Right lobe of liver (tissue), 4 donors: Measurements from ENCODE around the gene TACR1.

Experiments
- POLR2A ChIP-seq: fragments of 450-650 bp; IDR thresholded peaks from one replicate; pipeline ENCODE4 v1.6.1; 2017; ENCODE audit warnings: antibody characterized with exemption, mild to moderate bottlenecking
- TF ChIP-seq, protein P1 (sequence below), 4 donors: fragments of 200-600 bp in 3 of 4; fragments of 450-650 bp in 1 of 4; IDR thresholded peaks; one replicate each; pipeline versions ENCODE4 v1.5.1 to v1.8.0; 2016 to 2022; ENCODE audit warnings: antibody characterized with exemption in 4 of 4, mild to moderate bottlenecking in 2 of 4
- donor health status: DM: no; HTN: no; CAD: no.
- donor health status: DM: no; HTN: no; CAD: no.
- donor health status: DM: no; HTN: yes; CAD: no.

DNA sequence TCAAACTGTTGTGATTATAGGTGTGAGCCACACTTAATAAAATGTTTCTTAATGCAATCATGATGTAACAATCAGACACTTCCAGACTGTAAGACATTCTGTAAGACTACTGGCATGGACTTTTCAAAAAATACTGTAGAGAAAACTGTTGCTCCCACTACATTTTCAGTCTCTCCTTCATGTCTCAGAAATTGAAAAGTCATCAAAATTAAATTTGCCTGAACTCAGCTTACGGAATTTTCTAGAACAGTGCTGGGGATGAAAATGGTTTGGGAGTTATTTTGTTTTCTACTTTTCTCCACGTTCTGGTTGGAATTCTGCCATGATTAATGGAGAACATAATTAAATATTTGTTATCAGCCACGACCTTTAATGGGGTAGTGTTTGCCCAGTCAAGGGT, 26.8 kb upstream of the TACR1 start:
- TF ChIP-seq, protein P1, sequence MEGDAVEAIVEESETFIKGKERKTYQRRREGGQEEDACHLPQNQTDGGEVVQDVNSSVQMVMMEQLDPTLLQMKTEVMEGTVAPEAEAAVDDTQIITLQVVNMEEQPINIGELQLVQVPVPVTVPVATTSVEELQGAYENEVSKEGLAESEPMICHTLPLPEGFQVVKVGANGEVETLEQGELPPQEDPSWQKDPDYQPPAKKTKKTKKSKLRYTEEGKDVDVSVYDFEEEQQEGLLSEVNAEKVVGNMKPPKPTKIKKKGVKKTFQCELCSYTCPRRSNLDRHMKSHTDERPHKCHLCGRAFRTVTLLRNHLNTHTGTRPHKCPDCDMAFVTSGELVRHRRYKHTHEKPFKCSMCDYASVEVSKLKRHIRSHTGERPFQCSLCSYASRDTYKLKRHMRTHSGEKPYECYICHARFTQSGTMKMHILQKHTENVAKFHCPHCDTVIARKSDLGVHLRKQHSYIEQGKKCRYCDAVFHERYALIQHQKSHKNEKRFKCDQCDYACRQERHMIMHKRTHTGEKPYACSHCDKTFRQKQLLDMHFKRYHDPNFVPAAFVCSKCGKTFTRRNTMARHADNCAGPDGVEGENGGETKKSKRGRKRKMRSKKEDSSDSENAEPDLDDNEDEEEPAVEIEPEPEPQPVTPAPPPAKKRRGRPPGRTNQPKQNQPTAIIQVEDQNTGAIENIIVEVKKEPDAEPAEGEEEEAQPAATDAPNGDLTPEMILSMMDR (IDR thresholded peaks at IDR 0.05), result no peak
- TF ChIP-seq POLR2A, result no peak
